Stimulated activated naive CD4-positive, alpha-beta T cell treated with Interleukin-2 at 50 U/mL for 16 hours (primary cell): ENCODE data around the gene NXPH4.

ENCODE experiments used
- DNase-seq: peaks from one replicate; lab custom pipeline; 2025; lab: John Stamatoyannopoulos, UW

NXPH4 gene

GRCh38 chr12:57216014-57216911 lies at the start of gene NXPH4:
Gene NXPH4 (plus strand): TSS chr12:57216794. CDS start chr12:57216970, 176 bp downstream.
- peak; percentile 58 for DNase-seq

GRCh38 chr12:57166971-57167371 lies 49.6 kb upstream of the NXPH4 start:
- peak; percentile 14 for DNase-seq

GRCh38 chr12:57168058-57168457 lies 48.5 kb upstream of the NXPH4 start:
- no peak for DNase-seq

GRCh38 chr12:57169046-57169795 lies 47.4 kb upstream of the NXPH4 start:
- no peak for DNase-seq

GRCh38 chr12:57169969-57170368 lies 46.6 kb upstream of the NXPH4 start:
- no peak for DNase-seq

GRCh38 chr12:57170408-57170807 lies 46.2 kb upstream of the NXPH4 start:
- DNase-seq, result no peak

- no peak for DNase-seq
Observed at GRCh38 chr12:57170927-57171326, 45.7 kb upstream of the NXPH4 start.

- DNase-seq, result no peak
Observed at GRCh38 chr12:57171668-57172067, 44.9 kb upstream of the NXPH4 start.

- DNase-seq, result no peak
Observed at GRCh38 chr12:57173089-57173488, 43.5 kb upstream of the NXPH4 start.

GRCh38 chr12:57173683-57174082 lies 42.9 kb upstream of the NXPH4 start:
- no peak for DNase-seq

- DNase-seq, result no peak
Observed at GRCh38 chr12:57175428-57176138, 41.0 kb upstream of the NXPH4 start.

- no peak for DNase-seq
Observed at GRCh38 chr12:57176139-57176477, 40.5 kb upstream of the NXPH4 start.

- DNase-seq, result no peak
Observed at GRCh38 chr12:57176846-57177245, 39.7 kb upstream of the NXPH4 start.

- no peak for DNase-seq
Observed at GRCh38 chr12:57177354-57177753, 39.2 kb upstream of the NXPH4 start.

GRCh38 chr12:57178213-57178612 lies 38.4 kb upstream of the NXPH4 start:
- no peak for DNase-seq

- DNase-seq, result no peak
Observed at GRCh38 chr12:57179331-57180086, 37.1 kb upstream of the NXPH4 start.

- DNase-seq, result no peak
Observed at GRCh38 chr12:57180321-57180989, 36.1 kb upstream of the NXPH4 start.

- DNase-seq, result no peak
Observed at GRCh38 chr12:57181072-57181471, 35.5 kb upstream of the NXPH4 start.

- DNase-seq, result no peak
Observed at GRCh38 chr12:57181561-57182155, 34.9 kb upstream of the NXPH4 start.

- peak; percentile 74 for DNase-seq
Observed at GRCh38 chr12:57182918-57183575, 33.5 kb upstream of the NXPH4 start.
